Stimulated activated CD8-positive, alpha-beta memory T cell treated with anti-CD3 and anti-CD28 coated beads, Interleukin-2, amount 100 ng/mL, for 1 hour (primary cell): ENCODE data around the gene CDK16.

ENCODE experiments used
- DNase-seq, 2 donors: peaks; one replicate each; pipeline ENCODE4 v3.0.0-alpha.2; 2020; ENCODE audit warnings: low read depth in 2 of 2

The CDK16 gene

DNA sequence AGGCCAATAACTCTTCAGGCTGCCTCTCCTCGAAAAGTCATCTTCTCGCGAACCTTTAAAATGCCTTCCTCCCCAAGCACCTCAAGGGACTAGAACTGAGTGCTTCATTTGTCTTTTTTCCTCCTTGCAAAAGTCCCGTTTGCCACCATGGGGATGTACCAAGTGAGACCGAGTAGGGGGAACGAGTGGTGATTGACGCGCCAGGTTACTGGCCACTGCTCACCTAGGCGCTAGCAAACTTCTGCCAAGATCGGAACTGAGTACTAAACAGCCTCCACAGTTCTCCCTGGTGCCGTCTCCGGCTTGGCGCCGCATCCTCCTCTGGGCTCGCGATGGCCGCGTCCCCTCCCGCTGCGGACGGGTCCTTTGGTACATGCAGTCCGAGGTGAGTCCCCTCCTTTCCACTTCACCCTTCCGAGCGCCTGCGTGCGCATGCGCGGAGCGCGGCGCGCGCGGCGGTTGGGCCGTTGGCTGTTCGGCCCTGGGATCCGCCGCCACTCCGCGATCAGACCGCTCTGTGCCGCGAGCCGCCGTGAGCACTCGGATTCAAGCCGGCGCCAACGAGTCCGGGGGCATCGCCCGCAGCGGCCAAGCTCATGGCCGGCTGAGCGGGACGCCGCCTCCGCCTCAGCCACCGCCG, at the start of gene CDK16:
Gene CDK16, plus strand, starts transcription at position 402 of the 640 bp plus-strand sequence. CDS start 4,877 bp downstream, outside the sequence.
- peak; percentile 42 to 52 for DNase-seq

DNA sequence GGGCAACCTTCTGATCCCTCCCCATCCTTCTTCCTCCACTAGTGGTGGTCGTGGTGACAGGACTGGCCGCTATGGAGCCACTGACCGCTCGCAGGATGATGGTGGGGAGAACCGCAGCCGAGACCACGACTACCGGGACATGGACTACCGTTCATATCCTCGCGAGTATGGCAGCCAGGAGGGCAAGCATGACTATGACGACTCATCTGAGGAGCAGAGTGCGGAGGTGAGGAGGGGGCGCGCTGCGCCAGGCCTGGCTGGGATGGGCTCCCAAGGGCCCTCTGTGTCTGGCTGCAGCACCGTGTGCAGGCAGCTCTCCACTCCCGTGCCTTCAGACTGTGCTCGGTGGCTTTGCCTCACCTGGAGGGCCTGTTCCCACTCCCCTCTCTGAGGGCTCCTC, 49.2 kb upstream of the CDK16 start:
- no peak for DNase-seq

DNA sequence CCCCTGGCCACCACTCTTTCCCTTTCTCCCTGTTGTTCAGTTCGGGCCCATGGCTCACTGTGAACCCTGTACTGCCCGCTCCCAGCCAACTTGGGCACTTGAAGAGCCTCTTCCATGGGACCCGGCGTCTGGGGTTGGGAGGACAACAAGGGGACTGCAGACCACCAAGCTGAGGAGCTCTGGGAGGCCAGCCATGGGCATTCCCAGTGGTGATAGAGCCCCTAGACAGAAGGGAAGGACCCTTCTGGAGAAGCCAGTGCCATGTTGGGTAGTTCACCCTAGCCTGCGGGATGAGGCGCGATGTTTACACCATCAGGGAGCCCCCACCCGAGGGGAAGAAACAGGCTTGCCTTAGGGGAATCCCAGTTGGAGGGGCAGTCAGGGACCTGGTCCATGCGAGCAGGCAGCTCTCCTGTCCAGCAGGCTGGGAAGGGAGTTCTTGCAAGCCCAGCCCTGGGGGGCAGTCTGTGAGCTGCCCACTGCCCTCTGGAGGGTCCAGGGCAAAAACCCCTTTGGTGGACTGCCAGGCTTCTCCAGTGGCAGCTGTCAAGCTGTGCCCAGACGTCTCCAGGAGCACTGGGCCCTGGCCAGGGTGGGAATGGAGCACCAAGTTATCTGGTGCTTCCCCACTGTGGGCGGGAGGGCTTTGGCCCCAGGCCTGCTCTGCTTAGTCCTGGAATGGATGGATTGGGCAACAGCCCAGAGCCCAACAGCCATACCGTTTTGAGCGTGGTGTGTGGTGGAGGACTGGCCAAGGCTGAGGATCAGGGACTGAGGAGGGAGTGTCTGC, 48.6 kb upstream of the CDK16 start:
- DNase-seq: no peak

GRCh38 chrX:47170861-47171692, 47.4 kb upstream of the CDK16 start:
- DNase-seq: no peak

- no peak for DNase-seq
Observed at GRCh38 chrX:47171996-47172395, 46.5 kb upstream of the CDK16 start.

DNA sequence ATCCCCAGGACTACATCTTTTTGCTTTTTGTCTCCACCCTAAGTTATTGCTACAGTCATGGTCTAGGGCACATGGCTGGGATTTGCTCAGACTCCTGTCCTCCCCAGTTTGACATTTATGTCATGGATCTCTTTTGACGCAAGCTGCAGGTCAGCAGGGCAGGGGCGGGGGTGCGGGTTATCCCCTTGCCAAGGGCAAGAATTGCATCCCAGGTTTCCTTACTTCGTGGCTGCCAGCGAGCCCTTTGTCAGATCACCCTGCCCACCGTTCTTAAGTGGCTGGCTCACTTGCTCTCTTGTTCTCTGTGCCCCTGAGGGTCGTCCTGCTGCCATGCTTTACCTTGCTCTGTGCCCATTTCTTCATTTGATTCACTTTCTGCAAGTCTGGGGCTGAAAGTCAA, 45.9 kb upstream of the CDK16 start:
- no peak for DNase-seq

DNA sequence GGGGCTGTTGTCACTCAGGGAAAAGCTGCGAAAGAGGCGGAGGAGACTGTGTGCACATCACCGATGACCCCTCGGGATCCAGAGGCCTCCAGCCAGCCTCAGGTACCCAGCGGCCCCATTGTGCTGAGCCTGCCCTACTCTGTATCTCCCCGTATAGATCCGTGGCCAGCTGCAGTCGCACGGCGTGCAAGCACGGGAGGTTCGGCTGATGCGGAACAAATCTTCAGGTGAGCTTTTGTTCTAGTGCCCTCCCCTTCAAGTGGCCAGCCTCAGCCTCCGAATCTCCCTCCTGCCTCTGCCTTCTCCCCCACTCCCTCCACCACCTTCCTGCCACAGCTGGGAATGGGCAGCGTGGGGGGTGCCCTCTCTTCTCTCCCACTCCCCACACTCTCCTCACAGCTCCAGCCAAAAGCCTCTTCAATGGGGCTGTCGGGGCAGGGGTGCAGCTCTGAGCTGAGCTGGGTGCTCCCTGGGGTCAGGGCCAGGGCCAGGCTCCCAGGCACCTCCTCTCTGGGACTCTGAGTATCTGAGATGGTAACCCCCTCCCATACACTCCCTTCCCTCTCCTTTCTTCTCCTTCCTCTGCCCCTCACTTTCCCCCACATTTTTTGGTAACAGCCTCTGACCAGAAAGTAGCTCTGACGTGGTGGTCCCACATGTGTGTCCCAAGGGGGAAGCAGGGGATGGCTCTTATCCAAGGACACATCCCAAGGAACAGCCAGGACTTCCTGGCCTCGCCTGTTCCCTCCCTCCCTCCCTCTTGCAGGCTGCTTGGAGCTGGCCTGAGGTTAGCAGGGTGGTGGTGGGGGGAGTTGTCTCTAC, 45.3 kb upstream of the CDK16 start:
- no peak for DNase-seq

GRCh38 chrX:47174376-47174775, 44.1 kb upstream of the CDK16 start:
- DNase-seq: no peak

GRCh38 chrX:47174846-47175587, 43.5 kb upstream of the CDK16 start:
- no peak for DNase-seq

DNA sequence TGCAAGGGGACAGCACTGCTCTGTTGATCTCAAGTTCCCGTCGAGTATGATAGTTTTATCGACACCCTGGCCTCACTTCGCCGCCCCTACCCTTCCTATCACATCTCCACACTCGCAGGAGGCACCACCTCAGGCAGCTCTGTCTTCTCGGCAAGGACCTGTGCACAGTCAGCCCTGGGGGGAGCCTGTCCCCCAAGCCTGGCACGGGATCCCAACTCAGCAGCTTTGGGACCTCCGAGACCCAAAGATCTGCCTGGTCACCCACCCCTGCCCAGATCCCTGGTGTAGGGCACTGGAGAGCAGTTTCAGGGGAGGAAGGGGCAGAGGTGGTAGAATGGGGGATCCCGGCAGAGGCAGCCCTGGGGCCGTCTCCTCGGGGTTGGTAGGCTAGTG, 42.9 kb upstream of the CDK16 start:
- DNase-seq: no peak

- no peak for DNase-seq
Observed at GRCh38 chrX:47176101-47176740, 42.3 kb upstream of the CDK16 start.

DNA sequence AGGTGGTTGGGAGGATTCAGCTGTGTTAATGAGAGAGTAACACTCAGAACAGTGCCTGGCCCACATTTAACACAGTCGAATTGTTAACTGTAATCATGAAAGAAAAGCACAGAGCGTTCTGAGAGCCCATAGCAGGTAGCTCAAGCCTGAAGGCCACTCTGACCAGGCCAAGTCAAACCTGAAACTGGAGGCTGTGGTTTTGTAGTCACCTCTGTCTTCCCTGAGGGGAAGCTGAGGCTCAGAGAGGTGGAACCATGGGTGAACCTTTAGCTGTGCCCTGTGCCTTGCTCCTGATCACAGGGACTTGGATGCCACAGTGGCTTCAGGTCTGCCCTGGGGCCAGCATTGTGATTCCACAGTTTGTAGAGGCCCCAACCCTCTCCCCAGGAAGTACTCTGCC, 41.4 kb upstream of the CDK16 start:
- DNase-seq: no peak

DNA sequence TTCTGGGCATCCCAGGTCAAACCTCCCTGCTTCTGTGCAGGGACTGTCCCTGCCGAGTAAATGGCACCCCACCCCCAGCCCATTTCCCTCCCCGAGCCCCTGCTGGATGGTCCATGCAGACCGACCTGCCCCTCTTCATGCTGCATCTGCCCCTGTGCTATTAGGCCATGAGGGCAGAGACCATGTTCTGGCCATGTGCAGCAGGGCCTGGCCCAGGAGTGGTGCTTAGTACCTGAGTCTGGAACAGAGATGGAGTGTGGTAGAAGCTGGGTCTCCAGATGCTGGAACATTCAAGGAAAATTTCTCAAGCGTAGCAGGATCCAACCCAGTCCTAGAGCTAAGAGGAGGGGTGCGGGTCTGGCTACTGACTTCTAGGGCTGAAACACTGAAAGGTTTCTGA, 40.1 kb upstream of the CDK16 start:
- DNase-seq: no peak

- no peak for DNase-seq
Observed at GRCh38 chrX:47179221-47179927, 39.1 kb upstream of the CDK16 start.

GRCh38 chrX:47179928-47180255, 38.6 kb upstream of the CDK16 start:
- DNase-seq: no peak

DNA sequence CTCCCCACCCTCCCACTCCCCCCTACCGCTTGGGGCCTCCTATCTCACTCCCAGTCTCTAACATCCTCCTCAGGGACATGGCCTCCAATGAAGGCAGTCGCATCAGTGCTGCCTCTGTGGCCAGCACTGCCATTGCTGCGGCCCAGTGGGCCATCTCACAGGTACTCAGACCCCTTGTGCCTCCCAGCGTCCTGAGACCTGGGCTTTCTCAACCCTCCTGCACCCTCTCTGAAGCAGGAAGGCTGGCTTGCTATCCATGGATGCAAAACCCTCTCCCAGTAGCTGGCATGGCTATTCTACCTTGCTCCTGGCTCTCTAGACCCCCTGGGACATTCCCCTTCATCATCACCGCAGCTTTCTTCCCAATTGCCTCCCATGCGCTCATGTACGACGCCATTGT, 38.1 kb upstream of the CDK16 start:
- DNase-seq: no peak

- no peak for DNase-seq
Observed at GRCh38 chrX:47181301-47181700, 37.2 kb upstream of the CDK16 start.

- DNase-seq: no peak
Observed at GRCh38 chrX:47182106-47182700, 36.3 kb upstream of the CDK16 start.

GRCh38 chrX:47184486-47184885, 34.0 kb upstream of the CDK16 start:
- no peak for DNase-seq

- DNase-seq: no peak
Observed at GRCh38 chrX:47185241-47185640, 33.2 kb upstream of the CDK16 start.
